Right lobe of liver (tissue), 6 donors: Measurements from ENCODE around the gene LAMTOR2. TPM values are rescaled to one million over a fixed set of nuclear protein-coding genes. Genes with fewer than 3 reads are reported as not detected.

Experiments
- ATAC-seq, 4 donors: fragments of 200-7000 bp; cut with Tn5 transposase; one replicate each; pipeline ENCODE4 v1.9.1; 2020; ENCODE audit warnings: mild to moderate bottlenecking in 4 of 4, moderate library complexity in 4 of 4
- DNase-seq, 3 donors: peaks; one replicate each; pipeline ENCODE4 v3.0.0-alpha.2; 2020
- H3K27ac ChIP-seq, 3 donors: fragments of 200-600 bp; one replicate each; pipeline ENCODE4 v1.8.0; 2022
- H3K27me3 ChIP-seq, 2 donors: fragments of 200-600 bp; one replicate each; pipeline ENCODE4 v1.8.0; 2022
- H3K36me3 ChIP-seq, 4 donors: fragments of 200-600 bp; sonication (generic) in 1 of 4; one replicate each; pipeline versions ENCODE4 v1.5.1 to v1.8.0; 2017 to 2022; ENCODE audit warnings: control low read depth in 1 of 4
- H3K4me1 ChIP-seq, 4 donors: fragments of 200-600 bp; sonication (generic) in 1 of 4; one replicate each; pipeline versions ENCODE4 v1.5.1 to v1.8.0; 2017 to 2022; ENCODE audit warnings: control low read depth in 1 of 4
- H3K4me3 ChIP-seq, 3 donors: fragments of 200-600 bp; one replicate each; pipeline ENCODE4 v1.8.0; 2022
- H3K9me3 ChIP-seq, 4 donors: fragments of 200-600 bp; sonication (generic) in 1 of 4; one replicate each; pipeline versions ENCODE4 v1.5.1 to v1.8.0; 2017 to 2022; ENCODE audit warnings: control low read depth in 1 of 4
- POLR2A ChIP-seq: fragments of 450-650 bp; IDR thresholded peaks from one replicate; pipeline ENCODE4 v1.6.1; 2017; ENCODE audit warnings: antibody characterized with exemption, mild to moderate bottlenecking
- WGBS: methylation state at CpG from one replicate; pipeline ENCODE4 v1.1.6; 2018; ENCODE audit warnings: low coverage, low lambda C conversion rate; ENCODE audit not compliant: insufficient coverage; ENCODE audit errors: missing lambda C conversion rate; 5-methylcytosine and 5-hydroxymethylcytosine counted together
- intact Hi-C, 2 donors: fragments of 100-400 bp; cut with DNase I; formaldehyde crosslinking; loops; one replicate each; pipeline versions ENCODE4 v1.11.2 to v1.14.1; 2022
- total RNA-seq, 6 experiments: library from RNA; depleted of rRNA in 2 of 6; stranded (reverse); fragments of >200 nt in 2 of 6; fragmentation: NEBNext Ultra II Directional in 3 of 6; extraction: Animal tissue kit (Norgen Biotek cat#: 25700) in 3 of 6; gene quantifications; one replicate each; pipeline versions ENCODE4 v1.1.0 to v1.2.4, GENCODE V29; 2016 to 2023
- TF ChIP-seq, protein P1 (sequence below), 4 donors: fragments of 200-600 bp in 3 of 4; fragments of 450-650 bp in 1 of 4; IDR thresholded peaks; one replicate each; pipeline versions ENCODE4 v1.5.1 to v1.8.0; 2016 to 2022; ENCODE audit warnings: antibody characterized with exemption in 4 of 4, mild to moderate bottlenecking in 2 of 4
- donor health status: DM: no; HTN: yes; CAD: no.
- donor health status: DM: no; HTN: no; CAD: no.
- donor health status: DM: no; HTN: no; CAD: no.
- donor health status: DM: no; HTN: yes; CAD: no.
- donor health status: DM: no; HTN: yes; CAD: no.

Gene LAMTOR2
- total RNA-seq, 6 experiments from 2014 or later, result 49.4 to 71.0 (median 60.3) TPM

DNA sequence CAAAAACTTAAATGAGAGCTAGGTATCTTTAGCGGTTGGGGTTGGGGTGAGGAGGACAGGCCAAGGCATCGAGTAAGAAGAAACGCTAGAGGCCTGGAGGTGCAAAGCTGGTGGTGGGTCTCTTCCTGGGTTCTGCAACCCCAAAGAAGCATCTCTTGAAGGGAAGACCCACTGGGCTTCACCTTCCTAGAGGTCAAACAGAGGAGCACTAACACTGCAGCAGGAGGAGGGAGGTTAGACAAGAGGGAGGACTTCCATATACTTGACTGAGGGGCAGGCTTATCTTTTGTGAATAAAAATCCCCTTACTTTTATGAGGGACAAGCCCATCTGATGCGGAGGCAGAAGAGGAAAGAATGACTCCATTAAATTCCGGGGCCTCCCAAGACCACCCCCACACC lies 25.2 kb downstream of the LAMTOR2 start:
- TF ChIP-seq POLR2A, result no peak
- peaks cover 0 to 17% (median 3%) of the 10 kb centered on the region in 4 donors for H3K4me1 ChIP-seq
- ATAC-seq, result no peak
- H3K4me3 ChIP-seq, result no peak overlapping the region
- no peak overlapping the region for H3K27ac ChIP-seq
- intact Hi-C loops, result no loop called here
- 98% methylated on average over 5 of the region's 5 CpGs for WGBS
- no peaks in the 10 kb centered on the region for H3K9me3 ChIP-seq
- H3K27me3 ChIP-seq, result no peaks in the 10 kb centered on the region
- no peaks in the 10 kb centered on the region for H3K36me3 ChIP-seq
- no peak for DNase-seq

DNA sequence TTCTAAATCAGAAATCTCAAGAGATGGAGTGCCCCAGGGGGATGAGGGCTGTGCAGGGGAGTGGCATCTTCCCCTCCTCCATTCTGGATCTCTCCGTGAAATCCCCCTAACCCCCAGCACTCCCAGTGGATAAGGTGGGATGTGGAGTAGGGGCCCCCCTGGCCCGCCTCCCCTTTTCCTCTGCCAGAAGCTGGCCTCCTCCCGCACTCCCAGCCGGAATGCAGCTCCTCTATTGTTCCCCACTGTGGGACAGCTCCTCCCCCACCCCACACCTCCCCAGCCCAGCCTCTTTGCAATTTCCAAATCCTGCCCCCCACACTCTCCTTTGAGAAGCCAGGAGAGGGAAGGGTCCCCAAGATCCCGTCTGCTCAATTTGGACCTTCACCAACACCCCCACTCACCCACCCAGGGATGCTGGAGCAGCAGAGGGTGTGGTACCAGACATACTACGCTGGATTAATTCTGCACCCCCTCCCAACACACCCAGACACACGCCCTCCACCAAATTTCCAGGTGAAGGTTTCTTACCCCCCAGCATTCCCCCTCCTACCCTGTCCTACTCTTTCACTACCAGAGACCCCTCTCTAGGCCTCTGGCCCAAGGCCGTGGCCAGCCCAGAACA lies 25.8 kb downstream of the LAMTOR2 start:
- no peaks in the 10 kb centered on the region for H3K36me3 ChIP-seq
- ATAC-seq (no peak), DNase-seq (no peak)
- no peak overlapping the region for H3K4me3 ChIP-seq
- no peak overlapping the region for H3K27ac ChIP-seq
- WGBS, result 83% methylated on average over 3 of the region's 8 CpGs
- intact Hi-C loops, result no loop called here
- TF ChIP-seq, protein P1, sequence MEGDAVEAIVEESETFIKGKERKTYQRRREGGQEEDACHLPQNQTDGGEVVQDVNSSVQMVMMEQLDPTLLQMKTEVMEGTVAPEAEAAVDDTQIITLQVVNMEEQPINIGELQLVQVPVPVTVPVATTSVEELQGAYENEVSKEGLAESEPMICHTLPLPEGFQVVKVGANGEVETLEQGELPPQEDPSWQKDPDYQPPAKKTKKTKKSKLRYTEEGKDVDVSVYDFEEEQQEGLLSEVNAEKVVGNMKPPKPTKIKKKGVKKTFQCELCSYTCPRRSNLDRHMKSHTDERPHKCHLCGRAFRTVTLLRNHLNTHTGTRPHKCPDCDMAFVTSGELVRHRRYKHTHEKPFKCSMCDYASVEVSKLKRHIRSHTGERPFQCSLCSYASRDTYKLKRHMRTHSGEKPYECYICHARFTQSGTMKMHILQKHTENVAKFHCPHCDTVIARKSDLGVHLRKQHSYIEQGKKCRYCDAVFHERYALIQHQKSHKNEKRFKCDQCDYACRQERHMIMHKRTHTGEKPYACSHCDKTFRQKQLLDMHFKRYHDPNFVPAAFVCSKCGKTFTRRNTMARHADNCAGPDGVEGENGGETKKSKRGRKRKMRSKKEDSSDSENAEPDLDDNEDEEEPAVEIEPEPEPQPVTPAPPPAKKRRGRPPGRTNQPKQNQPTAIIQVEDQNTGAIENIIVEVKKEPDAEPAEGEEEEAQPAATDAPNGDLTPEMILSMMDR (IDR thresholded peaks at IDR 0.05), result no peak
- no peak for TF ChIP-seq POLR2A
- no peaks in the 10 kb centered on the region for H3K27me3 ChIP-seq
- peaks cover 0 to 14% (median under 1%) of the 10 kb centered on the region in 4 donors for H3K4me1 ChIP-seq
- H3K9me3 ChIP-seq, result no peaks in the 10 kb centered on the region

DNA sequence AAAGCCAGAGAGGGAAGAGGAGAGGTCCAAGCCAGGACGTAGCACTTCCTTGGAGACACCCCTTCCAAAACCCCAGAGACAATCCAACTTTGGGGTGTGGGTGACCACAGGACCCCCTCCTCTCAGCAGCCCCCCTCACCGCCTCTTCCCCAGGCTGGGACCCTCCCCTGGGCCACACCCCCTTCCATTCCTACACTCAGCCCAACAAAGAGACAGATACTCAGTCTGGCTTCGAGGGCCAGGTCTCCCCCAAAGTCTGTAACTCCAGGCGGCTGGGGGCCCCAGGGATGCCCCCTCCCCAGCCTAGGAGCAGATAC lies 26.2 kb downstream of the LAMTOR2 start:
- no peak overlapping the region for H3K4me3 ChIP-seq
- no peaks in the 10 kb centered on the region for H3K9me3 ChIP-seq
- 81% methylated on average over 3 of the region's 4 CpGs for WGBS
- ATAC-seq (no peak), DNase-seq (no peak)
- no peak for TF ChIP-seq POLR2A
- TF ChIP-seq, protein P1 (IDR thresholded peaks at IDR 0.05), result no peak
- H3K36me3 ChIP-seq, result no peaks in the 10 kb centered on the region
- H3K27me3 ChIP-seq, result no peaks in the 10 kb centered on the region
- H3K27ac ChIP-seq, result no peak overlapping the region
- intact Hi-C loops, result no loop called here
- H3K4me1 ChIP-seq, result peaks cover 0 to 13% (median 1%) of the 10 kb centered on the region in 4 donors

DNA sequence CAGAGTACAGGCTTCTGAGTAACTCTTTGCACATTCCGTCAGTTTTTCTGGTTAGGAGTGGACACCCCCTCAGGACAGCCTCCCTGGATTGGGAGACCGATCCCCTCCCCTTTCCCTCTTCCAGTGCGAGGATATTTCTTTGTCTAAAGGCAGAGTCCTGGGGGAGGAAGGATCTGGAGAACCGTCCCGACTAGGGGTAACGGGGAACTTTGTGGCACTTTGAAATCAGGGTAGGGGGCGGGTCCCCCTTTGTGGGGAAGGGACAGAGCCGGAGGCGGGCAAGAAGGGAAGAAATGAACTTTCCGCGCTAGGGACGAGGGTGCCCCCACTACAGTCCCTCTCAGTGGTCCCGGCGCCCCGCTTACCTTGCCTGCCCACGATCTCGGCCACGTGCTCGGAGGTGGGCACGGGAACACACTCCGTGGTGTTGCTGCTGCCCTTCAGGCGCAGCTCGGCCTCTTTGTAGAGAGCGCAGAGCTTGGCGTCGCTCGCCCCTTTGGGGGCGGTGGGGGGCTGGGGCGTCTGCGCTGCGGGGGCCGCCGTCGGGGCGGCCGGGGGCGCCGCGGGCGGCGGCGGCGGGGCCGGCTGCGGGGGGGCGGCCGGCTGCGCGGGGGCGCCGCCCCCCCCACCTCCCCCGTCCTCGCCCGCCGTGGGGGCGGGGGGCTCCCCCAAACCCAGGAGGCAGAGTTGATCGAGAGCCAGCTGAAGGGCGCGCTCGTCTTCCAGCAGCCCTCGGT lies 26.8 kb downstream of the LAMTOR2 start:
- TF ChIP-seq, protein P1 (IDR thresholded peaks at IDR 0.05), result no peak
- no peak for TF ChIP-seq POLR2A
- H3K36me3 ChIP-seq, result no peaks in the 10 kb centered on the region
- H3K27me3 ChIP-seq, result no peaks in the 10 kb centered on the region
- intact Hi-C loops, result no loop called here
- peaks cover 0 to 14% (median 4%) of the 10 kb centered on the region in 4 donors for H3K4me1 ChIP-seq
- H3K9me3 ChIP-seq, result no peaks in the 10 kb centered on the region
- ATAC-seq (no peak), DNase-seq (no peak)
- no peak overlapping the region for H3K27ac ChIP-seq
- H3K4me3 ChIP-seq, result peak overlapping the region in 2 of 3 donors; percentile 84 to 85
- WGBS, result 19% methylated on average over 15 of the region's 61 CpGs

DNA sequence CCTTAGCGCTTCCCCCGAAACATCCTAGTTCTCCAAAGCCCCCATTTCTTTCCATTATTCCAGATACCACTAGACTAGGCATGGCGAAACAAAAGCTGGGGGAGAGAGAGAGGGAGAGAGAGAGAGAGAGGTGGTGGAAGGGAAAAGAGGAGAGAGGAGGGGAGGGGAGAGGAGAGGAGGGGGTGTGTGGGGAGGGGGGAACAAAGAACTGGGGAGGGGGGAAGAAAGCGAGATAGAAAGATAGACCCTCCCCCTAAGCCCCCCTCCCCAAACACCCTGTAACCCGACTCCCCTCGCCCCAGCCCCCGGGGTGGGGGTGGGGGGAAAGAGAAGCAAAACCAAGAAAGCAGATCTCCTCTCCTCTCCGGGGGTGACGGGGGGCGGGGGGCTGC lies 27.3 kb downstream of the LAMTOR2 start:
- Histone ChIP-seq H3K4me1 (peaks cover 0 to 19% (median 6%) of the 10 kb centered on the region in 4 donors), H3K36me3 (no peaks in the 10 kb centered on the region), H3K4me3 (peak overlapping the region; percentile 81 to 85 (median 84)), H3K9me3 (no peaks in the 10 kb centered on the region), H3K27me3 (no peaks in the 10 kb centered on the region), H3K27ac (no peak overlapping the region)
- ATAC-seq (no peak), DNase-seq (no peak)
- TF ChIP-seq POLR2A, result no peak
- TF ChIP-seq, protein P1 (IDR thresholded peaks at IDR 0.05), result no peak
- intact Hi-C loops, result no loop called here
- 0% methylated on average over 4 of the region's 10 CpGs for WGBS
